DOHH2 (cell line): Measurements from ENCODE around the gene ATG4A.

Experiments
- CTCF ChIP-seq: fragments of 200-600 bp; sonication (generic); IDR thresholded peaks from one replicate; pipeline ENCODE4 v1.5.1; 2014; ENCODE audit warnings: antibody characterized with exemption, mild to moderate bottlenecking, low read depth, low read length; ENCODE audit not compliant: poor library complexity, severe bottlenecking
- EZH2phosphoT487 ChIP-seq: fragments of 200-600 bp; sonication (generic); IDR thresholded peaks from 2 replicates; pipeline ENCODE4 v1.6.1; 2017; ENCODE audit warnings: borderline replicate concordance, mild to moderate bottlenecking, antibody characterized with exemption, low read length, moderate library complexity, mixed read lengths

DNA sequence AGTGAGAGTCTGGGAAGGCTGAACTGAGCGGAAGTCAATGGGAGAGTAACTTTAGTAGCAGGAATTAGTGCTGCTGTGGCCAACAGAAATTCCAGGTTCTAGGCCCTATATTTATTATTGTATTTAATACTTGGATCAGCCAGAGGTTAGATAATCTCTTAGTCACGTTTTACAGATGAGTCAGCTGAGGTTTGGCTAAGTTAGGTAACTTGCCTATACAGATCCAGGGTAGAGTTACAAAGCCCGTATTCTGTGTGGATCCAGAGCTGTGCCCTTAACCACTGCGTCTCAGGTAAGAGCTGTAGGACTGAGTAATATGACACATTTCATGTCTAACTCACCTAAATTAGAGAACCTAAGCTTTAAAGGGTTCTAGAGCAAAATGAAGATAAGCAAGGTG, 20.7 kb upstream of the ATG4A start:
- TF ChIP-seq CTCF (no peak), EZH2phosphoT487 (no peak)
